ENCODE measurements around the gene SSH3.

SSH3 gene

GRCh38 chr11:67323526-67323925, 20.2 kb downstream of the SSH3 start:
- in situ Hi-C loops (cut with MboI; ENCODE audit: low sequenced_read_pairs): no loop called here

GRCh38 chr11:67332081-67332691, 28.9 kb downstream of the SSH3 start:
- in situ Hi-C loops (cut with MboI; ENCODE audit: low sequenced_read_pairs): no loop called here

GRCh38 chr11:67337257-67337656, 33.9 kb downstream of the SSH3 start:
- in situ Hi-C loops (cut with MboI; ENCODE audit: low sequenced_read_pairs): no loop called here

GRCh38 chr11:67344264-67344663, 40.9 kb downstream of the SSH3 start:
- in situ Hi-C loops (cut with MboI; ENCODE audit: low sequenced_read_pairs): no loop called here

GRCh38 chr11:67345247-67345919, 42.1 kb downstream of the SSH3 start:
- in situ Hi-C loops (cut with MboI; ENCODE audit: low sequenced_read_pairs): no loop called here

GRCh38 chr11:67345920-67346819, 42.8 kb downstream of the SSH3 start:
- in situ Hi-C loops (cut with MboI; ENCODE audit: low sequenced_read_pairs): no loop called here

GRCh38 chr11:67347964-67348749, 44.8 kb downstream of the SSH3 start:
- in situ Hi-C loops (cut with MboI; ENCODE audit: low sequenced_read_pairs): no loop called here

- in situ Hi-C loops (cut with MboI; ENCODE audit: low sequenced_read_pairs): no loop called here
These were observed 45.7 kb downstream of the SSH3 start for GRCh38 chr11:67349036-67349435.

- in situ Hi-C loops (cut with MboI; ENCODE audit: low sequenced_read_pairs): no loop called here
These were observed 46.1 kb downstream of the SSH3 start for GRCh38 chr11:67349457-67349856.

- in situ Hi-C loops (cut with MboI; ENCODE audit: low sequenced_read_pairs): no loop called here
These were observed 46.7 kb downstream of the SSH3 start for GRCh38 chr11:67349928-67350465.

GRCh38 chr11:67351275-67352005, 48.1 kb downstream of the SSH3 start:
- in situ Hi-C loops (cut with MboI; ENCODE audit: low sequenced_read_pairs): no loop called here

GRCh38 chr11:67352546-67353316, 49.4 kb downstream of the SSH3 start:
- in situ Hi-C loops (cut with MboI; ENCODE audit: low sequenced_read_pairs): no loop called here

- in situ Hi-C loops (cut with MboI; ENCODE audit: low sequenced_read_pairs): no loop called here
These were observed 50.2 kb downstream of the SSH3 start, which contains the start of gene POLD4 for GRCh38 chr11:67353317-67354074. Gene POLD4 (minus strand): TSS chr11:67353546. CDS start chr11:67353399, 147 bp downstream.

GRCh38 chr11:67354075-67355022, 51.0 kb downstream of the SSH3 start:
- in situ Hi-C loops (cut with MboI; ENCODE audit: low sequenced_read_pairs): no loop called here

- in situ Hi-C loops (cut with MboI; ENCODE audit: low sequenced_read_pairs): no loop called here
These were observed 51.9 kb downstream of the SSH3 start for GRCh38 chr11:67355023-67355793.

GRCh38 chr11:67355794-67356386, 52.6 kb downstream of the SSH3 start:
- in situ Hi-C loops (cut with MboI; ENCODE audit: low sequenced_read_pairs): no loop called here

Data from HL-60/S4 treated with phorbol 12-myristate 13-acetate at 8.2 ng/mL for 4 days and 3 days (cell line).